PC-3 (cell line): Measurements from ENCODE around the gene DCTN5. TPM values are rescaled to one million over a fixed set of nuclear protein-coding genes. Genes with fewer than 3 reads are reported as not detected.

Source experiments
- ATAC-seq: fragments of 200-7000 bp; cut with Tn5 transposase; 2 replicates; pipeline ENCODE4 v1.9.1; 2020; ENCODE audit warnings: mild to moderate bottlenecking, moderate library complexity
- BruUV-seq: library from RNA; stranded (reverse); fragments of 400-500 nt; replicated peaks from 2 replicates; lab custom pipeline; 2021; lab: Mats Ljungman, UMichigan
- CTCF ChIA-PET: fragments of 300-600 bp; sonication (Branson Sonifier 250); formaldehyde crosslinking; loops from one replicate; lab custom pipeline; 2022; ENCODE audit warnings: antibody characterized with exemption; lab: Charles Lee
- POLR2A ChIA-PET: fragments of 300-600 bp; sonication (Branson Sonifier 250); formaldehyde crosslinking; loops from one replicate; lab custom pipeline; 2022; ENCODE audit warnings: antibody characterized with exemption; ENCODE audit not compliant: unreplicated experiment; lab: Charles Lee
- DNase-seq: peaks from one replicate; pipeline ENCODE4 v3.0.0-alpha.2; 2015
- H2AFZ ChIP-seq: fragments of 300-600 bp; sonication (generic); 2 replicates; pipeline ENCODE4 v1.6.0; 2016; ENCODE audit warnings: antibody characterized with exemption, low read length
- H3F3A ChIP-seq: fragments of 300-600 bp; sonication (generic); one replicate; pipeline ENCODE4 v1.6.0; 2017; ENCODE audit warnings: antibody characterized with exemption, low read length, control low read depth, mild to moderate bottlenecking; ENCODE audit not compliant: unreplicated experiment
- H3K27ac ChIP-seq: fragments of 300-600 bp; sonication (generic); 2 replicates; pipeline ENCODE4 v1.5.1; 2016; ENCODE audit warnings: mild to moderate bottlenecking, low read length
- H3K27me3 ChIP-seq: fragments of 300-600 bp; sonication (generic); 2 replicates; pipeline ENCODE4 v1.6.1; 2016; ENCODE audit warnings: low read length, mixed read lengths
- H3K36me3 ChIP-seq: fragments of 300-600 bp; sonication (generic); 2 replicates; pipeline ENCODE4 v1.6.1; 2016; ENCODE audit warnings: low read depth, mixed run types, low read length, mixed read lengths
- H3K4me1 ChIP-seq: fragments of 300-600 bp; sonication (generic); 2 replicates; pipeline ENCODE4 v1.5.1; 2016; ENCODE audit warnings: low read length; ENCODE audit not compliant: insufficient read depth
- H3K4me2 ChIP-seq: fragments of 300-600 bp; sonication (generic); 2 replicates; pipeline ENCODE4 v1.6.0; 2016; ENCODE audit warnings: low read length
- H3K4me3 ChIP-seq: fragments of 300-600 bp; sonication (generic); 2 replicates; pipeline ENCODE4 v1.5.1; 2016; ENCODE audit warnings: mild to moderate bottlenecking, low read length, mixed read lengths
- H3K79me2 ChIP-seq: fragments of 300-600 bp; sonication (generic); 2 replicates; pipeline ENCODE4 v1.6.1; 2017; ENCODE audit warnings: low read length, mixed read lengths
- H3K9ac ChIP-seq: fragments of 300-600 bp; sonication (generic); 2 replicates; pipeline ENCODE4 v1.6.0; 2016; ENCODE audit warnings: mild to moderate bottlenecking, low read length
- H3K9me2 ChIP-seq: fragments of 300-600 bp; sonication (generic); replicated peaks from 2 replicates; pipeline ENCODE4 v1.6.1; 2016; ENCODE audit warnings: mixed run types, low read length, mixed read lengths
- H3K9me3 ChIP-seq: fragments of 300-600 bp; sonication (generic); 2 replicates; pipeline ENCODE4 v1.6.1; 2016; ENCODE audit warnings: low read length, mixed read lengths
- H4K20me1 ChIP-seq: fragments of 300-600 bp; sonication (generic); 2 replicates; pipeline ENCODE4 v1.6.1; 2016; ENCODE audit warnings: low read length, mixed read lengths
- EZH2 ChIP-seq: fragments of 300-600 bp; sonication (generic); IDR thresholded peaks from one replicate; pipeline ENCODE4 v1.6.1; 2017; ENCODE audit warnings: antibody characterized with exemption, mild to moderate bottlenecking, low read length; ENCODE audit not compliant: unreplicated experiment
- EZH2phosphoT487 ChIP-seq: fragments of 300-600 bp; sonication (generic); IDR thresholded peaks from 2 replicates; pipeline ENCODE4 v1.6.1; 2018; ENCODE audit warnings: mild to moderate bottlenecking, antibody characterized with exemption, low read length, borderline replicate concordance
- intact Hi-C: fragments of 100-400 bp; cut with micrococcal nuclease; formaldehyde crosslinking; loops from 2 replicates; pipeline ENCODE4 v1.9.0; 2023
- total RNA-seq: library from RNA; depleted of rRNA; stranded (reverse); fragments of >200 nt; gene quantifications from 2 replicates; pipeline ENCODE4 v1.2.3, GENCODE V29; 2014
- TF ChIP-seq, protein P1 (sequence below): fragments of 300-600 bp; sonication (generic); conservative IDR thresholded peaks from 2 replicates; pipeline ENCODE4 v1.5.1; 2017; ENCODE audit warnings: antibody characterized with exemption, low read depth, mild to moderate bottlenecking, low read length

DCTN5 gene
- total RNA-seq, 1 experiment from 2014 or later: 29.1 TPM

DNA sequence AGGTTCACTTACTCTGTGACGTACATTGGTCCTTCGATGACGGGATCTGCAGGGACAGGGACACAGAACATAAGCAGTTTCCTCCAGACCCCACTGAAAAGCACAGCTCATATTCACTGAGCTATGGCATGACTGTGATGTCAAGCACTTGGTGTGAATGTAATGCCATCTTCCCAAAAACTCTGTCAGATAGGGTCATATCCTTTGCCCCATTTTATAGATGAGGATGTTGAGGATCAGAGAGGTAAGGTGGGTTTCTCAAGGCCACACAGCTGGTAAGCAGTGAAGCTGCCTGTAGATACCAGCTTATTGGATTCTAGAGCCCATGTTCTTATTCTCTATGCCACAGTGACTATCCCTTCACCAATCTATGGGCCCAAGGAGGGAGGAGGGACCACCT is 69.2 kb downstream of the DCTN5 start:
- intact Hi-C loops: no loop called here
- H3F3A ChIP-seq: no peaks in the 10 kb centered on the region
- ATAC-seq: no peak
- H3K27ac ChIP-seq: no peak overlapping the region
- no peaks in the 10 kb centered on the region for H3K4me1 ChIP-seq
- no peak overlapping the region for H2AFZ ChIP-seq
- no peaks in the 10 kb centered on the region for H3K36me3 ChIP-seq
- H3K27me3 ChIP-seq: no peaks in the 10 kb centered on the region
- no peaks in the 10 kb centered on the region for H4K20me1 ChIP-seq
- no peak overlapping the region for H3K9ac ChIP-seq
- POLR2A ChIA-PET: no interaction called here
- no peaks in the 10 kb centered on the region for H3K9me2 ChIP-seq
- TF ChIP-seq, protein P1, sequence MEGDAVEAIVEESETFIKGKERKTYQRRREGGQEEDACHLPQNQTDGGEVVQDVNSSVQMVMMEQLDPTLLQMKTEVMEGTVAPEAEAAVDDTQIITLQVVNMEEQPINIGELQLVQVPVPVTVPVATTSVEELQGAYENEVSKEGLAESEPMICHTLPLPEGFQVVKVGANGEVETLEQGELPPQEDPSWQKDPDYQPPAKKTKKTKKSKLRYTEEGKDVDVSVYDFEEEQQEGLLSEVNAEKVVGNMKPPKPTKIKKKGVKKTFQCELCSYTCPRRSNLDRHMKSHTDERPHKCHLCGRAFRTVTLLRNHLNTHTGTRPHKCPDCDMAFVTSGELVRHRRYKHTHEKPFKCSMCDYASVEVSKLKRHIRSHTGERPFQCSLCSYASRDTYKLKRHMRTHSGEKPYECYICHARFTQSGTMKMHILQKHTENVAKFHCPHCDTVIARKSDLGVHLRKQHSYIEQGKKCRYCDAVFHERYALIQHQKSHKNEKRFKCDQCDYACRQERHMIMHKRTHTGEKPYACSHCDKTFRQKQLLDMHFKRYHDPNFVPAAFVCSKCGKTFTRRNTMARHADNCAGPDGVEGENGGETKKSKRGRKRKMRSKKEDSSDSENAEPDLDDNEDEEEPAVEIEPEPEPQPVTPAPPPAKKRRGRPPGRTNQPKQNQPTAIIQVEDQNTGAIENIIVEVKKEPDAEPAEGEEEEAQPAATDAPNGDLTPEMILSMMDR: no peak
- TF ChIP-seq EZH2phosphoT487: no peak
- no peaks in the 10 kb centered on the region for H3K79me2 ChIP-seq
- no peaks in the 10 kb centered on the region for H3K9me3 ChIP-seq
- no peak overlapping the region for H3K4me3 ChIP-seq
- no peak for DNase-seq
- BruUV-seq: no TSS peak
- H3K4me2 ChIP-seq: no peak overlapping the region
- CTCF ChIA-PET: no interaction called here

DNA sequence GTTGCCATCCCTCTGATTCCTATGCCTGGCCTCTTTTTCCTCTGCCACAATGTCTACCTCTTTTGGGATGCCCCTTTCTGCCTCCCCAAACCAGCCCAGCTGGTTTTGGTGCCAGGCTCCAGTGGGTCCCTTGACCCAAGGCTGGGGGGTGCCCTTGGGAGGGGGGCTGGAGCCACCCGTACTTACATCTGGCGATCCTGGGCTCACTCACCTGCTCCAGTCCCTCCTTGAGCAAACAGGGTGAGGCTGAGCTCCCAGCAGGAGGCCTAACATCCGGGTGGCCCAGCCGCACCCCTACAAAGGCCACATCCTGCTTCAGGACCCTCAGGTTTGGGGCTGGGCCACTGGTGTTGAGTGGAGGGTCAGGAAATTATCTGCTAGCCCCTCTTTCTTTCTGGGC is 70.5 kb downstream of the DCTN5 start:
- POLR2A ChIA-PET: no interaction called here
- no TSS peak for BruUV-seq
- intact Hi-C loops: no loop called here

DNA sequence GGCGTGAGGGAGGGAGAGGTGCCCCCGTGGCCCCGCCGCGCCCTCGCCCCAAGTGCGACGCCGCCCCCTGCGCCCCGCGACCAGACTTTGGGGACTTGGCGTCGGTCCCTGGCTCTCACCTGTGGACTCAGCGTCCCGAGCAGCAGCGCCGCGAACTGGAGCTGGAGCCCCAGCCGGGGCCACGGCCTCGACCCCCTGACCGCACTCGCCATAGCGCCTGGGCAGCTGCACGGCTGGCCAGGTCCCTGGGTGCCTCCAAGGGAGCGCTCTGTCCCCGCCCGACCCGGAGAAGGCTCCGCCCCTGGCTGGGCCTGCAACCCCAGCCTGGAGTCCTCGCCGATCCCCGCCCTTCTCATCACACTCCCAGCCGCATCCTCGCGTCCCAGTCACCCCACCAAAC is 71.7 kb downstream of the DCTN5 start, which contains the start of gene ERN2:
Gene ERN2 (minus strand): TSS at position 247 of the 400 bp plus-strand sequence. CDS start 35 bp downstream, at position 212.
- intact Hi-C loops: no loop called here
- no peak within 1 kb of the TSS for H3K4me2 ChIP-seq
- no peak within 1 kb of the TSS for H2AFZ ChIP-seq
- no peaks in the 10 kb centered on the region for H3K4me1 ChIP-seq
- H4K20me1 ChIP-seq: no peaks in the 10 kb centered on the region
- no TSS peak for BruUV-seq
- no peaks in the 10 kb centered on the region for H3K36me3 ChIP-seq
- no peak within 1 kb of the TSS for H3K27ac ChIP-seq
- no peaks in the 10 kb centered on the region for H3F3A ChIP-seq
- no peak for TF ChIP-seq EZH2phosphoT487
- TF ChIP-seq, protein P1: no peak
- TF ChIP-seq EZH2: no peak
- ChIA-PET CTCF (no interaction called here), POLR2A (no interaction called here)
- no peaks in the 10 kb centered on the region for H3K79me2 ChIP-seq
- no peak within 1 kb of the TSS for H3K9ac ChIP-seq
- H3K4me3 ChIP-seq: no peak within 1 kb of the TSS
- peaks cover 6% of the 10 kb centered on the region for H3K27me3 ChIP-seq
- no peak for ATAC-seq
- H3K9me2 ChIP-seq: no peaks in the 10 kb centered on the region
- no peaks in the 10 kb centered on the region for H3K9me3 ChIP-seq
- no peak for DNase-seq

More for the DNA sequence above, 70.5 kb downstream of the DCTN5 start:
- TF ChIP-seq, protein P1: no peak
- TF ChIP-seq EZH2phosphoT487 (no peak), EZH2 (no peak)
- Histone ChIP-seq H3K79me2 (no peaks in the 10 kb centered on the region), H3K27ac (no peak overlapping the region), H3K36me3 (no peaks in the 10 kb centered on the region), H2AFZ (no peak overlapping the region), H3K9me3 (no peaks in the 10 kb centered on the region), H3F3A (no peaks in the 10 kb centered on the region), H3K4me2 (no peak overlapping the region), H3K9ac (no peak overlapping the region), H3K27me3 (0 out of 2 replicates have a peak, but pooled peaks cover under 1% of the 10 kb centered on the region), H4K20me1 (no peaks in the 10 kb centered on the region), H3K4me1 (no peaks in the 10 kb centered on the region), H3K4me3 (no peak overlapping the region), H3K9me2 (no peaks in the 10 kb centered on the region)
- DNase-seq: peak; percentile 5
- CTCF ChIA-PET: no interaction called here
- ATAC-seq: peak; percentile 24; the same call in 1 of the 2 replicates
